ENCODE measurements around the gene TPD52L1. TPM values are rescaled to one million over a fixed set of nuclear protein-coding genes. Genes with fewer than 3 reads are reported as not detected.
"Not testable (repeated sequence)": the region's sequence is repeated elsewhere in the genome, so short reads cannot be mapped to it uniquely, and the experiment has no call there.

Gene TPD52L1
- total RNA-seq, 2 experiments from 2014 or later, result 0.89 to 1.4 TPM

- Mint-ChIP-seq H3K9me3 (ENCODE audit: low read depth) (no peaks in the 10 kb centered on the region), H3K4me3 (no peak overlapping the region), H3K27ac (no peak overlapping the region), H3K4me1 (no peaks in the 10 kb centered on the region), H3K27me3 (peaks cover 16% of the 10 kb centered on the region), H3K36me3 (ENCODE audit: low read depth) (no peaks in the 10 kb centered on the region)
- CTCF ChIA-PET, result no interaction called here
- DNase-seq, result no peak
- ATAC-seq, result no peak
- intact Hi-C loops (cut with DNase I, micrococcal nuclease), result no loop called here
- POLR2A ChIA-PET, result no interaction called here
Measured at GRCh38 chr6:125144822-125145221, 8.8 kb upstream of the TPD52L1 start.

GRCh38 chr6:125149256-125150144 is 4.1 kb upstream of the TPD52L1 start:
- ATAC-seq, result no peak
- no peak for DNase-seq
- no peak overlapping the region for H3K27ac Mint-ChIP-seq
- ChIA-PET CTCF (interaction anchor here (0.6 to 1.8 kb wide), 2 partner anchors 26 to 813 kb away, joined by 3 read pairs; no protein-coding TSS in a partner anchor), POLR2A (no interaction called here)
- H3K27me3 Mint-ChIP-seq, result peaks cover 34% of the 10 kb centered on the region
- no peaks in the 10 kb centered on the region for H3K9me3 Mint-ChIP-seq (ENCODE audit: low read depth)
- intact Hi-C loops (cut with DNase I, micrococcal nuclease), result loop anchor here (5.0 kb wide), 2 partner anchors 153 to 598 kb away; partner anchors contain the start of genes HDDC2 (in 2 of the 2) and HEY2 (in 1 of the 2)
- no peak overlapping the region for H3K4me3 Mint-ChIP-seq
- H3K36me3 Mint-ChIP-seq (ENCODE audit: low read depth), result no peaks in the 10 kb centered on the region
- H3K4me1 Mint-ChIP-seq, result peaks cover 2% of the 10 kb centered on the region

GRCh38 chr6:125151700-125152099 is 1.9 kb upstream of the TPD52L1 start:
- DNase-seq (no peak), ATAC-seq (no peak)
- Mint-ChIP-seq H3K9me3 (ENCODE audit: low read depth) (no peaks in the 10 kb centered on the region), H3K4me1 (peaks cover 5% of the 10 kb centered on the region), H3K4me3 (no peak overlapping the region), H3K27ac (no peak overlapping the region), H3K27me3 (peaks cover 42% of the 10 kb centered on the region), H3K36me3 (ENCODE audit: low read depth) (no peaks in the 10 kb centered on the region)
- POLR2A ChIA-PET, result no interaction called here
- CTCF ChIA-PET, result interaction anchor here (0.7 to 1.2 kb wide), 3 partner anchors 19 to 94 kb away, joined by 3 read pairs; no protein-coding TSS in a partner anchor
- intact Hi-C loops (cut with DNase I, micrococcal nuclease), result loop anchor here (5.0 kb wide), 2 partner anchors 151 to 596 kb away; partner anchors contain the start of genes HDDC2 (in 2 of the 2) and HEY2 (in 1 of the 2)

- peaks cover 5% of the 10 kb centered on the region for H3K4me1 Mint-ChIP-seq
- peak overlapping the region; percentile 64 for H3K4me3 Mint-ChIP-seq
- no peaks in the 10 kb centered on the region for H3K36me3 Mint-ChIP-seq (ENCODE audit: low read depth)
- intact Hi-C loops (cut with DNase I, micrococcal nuclease), result loop anchor here (2.0 to 5.0 kb wide), 3 partner anchors 148 to 615 kb away; partner anchors contain the start of genes HDDC2 (in 2 of the 2) and HEY2 (in 1 of the 2)
- no peak overlapping the region for H3K27ac Mint-ChIP-seq
- ChIA-PET POLR2A (no interaction called here), CTCF (interaction anchor here (0.6 to 1.6 kb wide), 16 partner anchors 8 to 820 kb away, joined by 3 to 7 read pairs (median 4); no protein-coding TSS in a partner anchor)
- H3K27me3 Mint-ChIP-seq, result peaks cover 31% of the 10 kb centered on the region
- ATAC-seq (no peak), DNase-seq (peak; percentile 13)
- no peaks in the 10 kb centered on the region for H3K9me3 Mint-ChIP-seq (ENCODE audit: low read depth)
Measured at GRCh38 chr6:125154118-125154760, 666 bp downstream of the TPD52L1 start.

- Mint-ChIP-seq H3K27me3 (peaks cover 31% of the 10 kb centered on the region), H3K27ac (no peak overlapping the region), H3K4me3 (peak overlapping the region; percentile 55), H3K4me1 (peaks cover 5% of the 10 kb centered on the region), H3K9me3 (ENCODE audit: low read depth) (no peaks in the 10 kb centered on the region), H3K36me3 (ENCODE audit: low read depth) (no peaks in the 10 kb centered on the region)
- peak; percentile 57 for DNase-seq
- ATAC-seq, result peak; percentile 27
- intact Hi-C loops (cut with DNase I, micrococcal nuclease), result loop anchor here (2.0 to 5.0 kb wide), 3 partner anchors 148 to 614 kb away; partner anchors contain the start of genes HDDC2 (in 2 of the 2) and HEY2 (in 1 of the 2)
- POLR2A ChIA-PET, result no interaction called here
- CTCF ChIA-PET, result interaction anchor here (1.6 kb wide), 1 partner anchor 11 kb away, joined by 6 read pairs; no protein-coding TSS in a partner anchor
Measured at GRCh38 chr6:125154761-125155135, 1.2 kb downstream of the TPD52L1 start.

GRCh38 chr6:125155344-125155743 is 1.8 kb downstream of the TPD52L1 start:
- peaks cover 5% of the 10 kb centered on the region for H3K4me1 Mint-ChIP-seq
- ChIA-PET CTCF (no interaction called here), POLR2A (no interaction called here)
- no peak overlapping the region for H3K4me3 Mint-ChIP-seq
- no peaks in the 10 kb centered on the region for H3K36me3 Mint-ChIP-seq (ENCODE audit: low read depth)
- intact Hi-C loops (cut with DNase I, micrococcal nuclease), result loop anchor here in 1 of 2 experiments (2.0 kb wide), 1 partner anchor 613 kb away; no protein-coding TSS in a partner anchor
- ATAC-seq (no peak), DNase-seq (no peak)
- no peaks in the 10 kb centered on the region for H3K9me3 Mint-ChIP-seq (ENCODE audit: low read depth)
- peaks cover 28% of the 10 kb centered on the region for H3K27me3 Mint-ChIP-seq
- no peak overlapping the region for H3K27ac Mint-ChIP-seq

- Mint-ChIP-seq H3K36me3 (ENCODE audit: low read depth) (no peaks in the 10 kb centered on the region), H3K27ac (no peak overlapping the region), H3K27me3 (peaks cover 24% of the 10 kb centered on the region), H3K9me3 (ENCODE audit: low read depth) (no peaks in the 10 kb centered on the region), H3K4me1 (peaks cover 5% of the 10 kb centered on the region), H3K4me3 (no peak overlapping the region)
- CTCF ChIA-PET, result no interaction called here
- DNase-seq (no peak), ATAC-seq (no peak)
- intact Hi-C loops (cut with DNase I, micrococcal nuclease), result no loop called here
- POLR2A ChIA-PET, result interaction anchor here (0.7 kb wide), 1 partner anchor 110 kb away, joined by 4 read pairs; no protein-coding TSS in a partner anchor
Measured at GRCh38 chr6:125156496-125156895, 2.9 kb downstream of the TPD52L1 start.

- ATAC-seq (no peak), DNase-seq (no peak)
- no peaks in the 10 kb centered on the region for H3K36me3 Mint-ChIP-seq (ENCODE audit: low read depth)
- ChIA-PET POLR2A (no interaction called here), CTCF (no interaction called here)
- H3K27me3 Mint-ChIP-seq, result peaks cover 16% of the 10 kb centered on the region
- no peak overlapping the region for H3K4me3 Mint-ChIP-seq
- intact Hi-C loops (cut with DNase I, micrococcal nuclease), result no loop called here
- H3K4me1 Mint-ChIP-seq, result peaks cover 5% of the 10 kb centered on the region
- H3K9me3 Mint-ChIP-seq (ENCODE audit: low read depth), result no peaks in the 10 kb centered on the region
- H3K27ac Mint-ChIP-seq, result no peak overlapping the region
Measured at GRCh38 chr6:125157280-125157679, 3.7 kb downstream of the TPD52L1 start.

GRCh38 chr6:125157725-125158124 is 4.2 kb downstream of the TPD52L1 start:
- CTCF ChIA-PET, result no interaction called here
- H3K27ac Mint-ChIP-seq, result no peak overlapping the region
- DNase-seq (no peak), ATAC-seq (no peak)
- intact Hi-C loops (cut with DNase I, micrococcal nuclease), result no loop called here
- H3K9me3 Mint-ChIP-seq (ENCODE audit: low read depth), result no peaks in the 10 kb centered on the region
- peaks cover 5% of the 10 kb centered on the region for H3K4me1 Mint-ChIP-seq
- no peaks in the 10 kb centered on the region for H3K36me3 Mint-ChIP-seq (ENCODE audit: low read depth)
- H3K27me3 Mint-ChIP-seq, result peaks cover 14% of the 10 kb centered on the region
- POLR2A ChIA-PET, result no interaction called here
- H3K4me3 Mint-ChIP-seq, result no peak overlapping the region

GRCh38 chr6:125163339-125163738 is 9.8 kb downstream of the TPD52L1 start:
- H3K27ac Mint-ChIP-seq; CTCF ChIA-PET; H3K4me1 Mint-ChIP-seq; H3K36me3 Mint-ChIP-seq (ENCODE audit: low read depth); H3K9me3 Mint-ChIP-seq (ENCODE audit: low read depth); H3K4me3 Mint-ChIP-seq; DNase-seq; POLR2A ChIA-PET; intact Hi-C loops (cut with DNase I, micrococcal nuclease); ATAC-seq; H3K27me3 Mint-ChIP-seq: not testable (repeated sequence)

GRCh38 chr6:125163811-125164210 is 10.2 kb downstream of the TPD52L1 start:
- intact Hi-C loops (cut with DNase I, micrococcal nuclease), result no loop called here
- Mint-ChIP-seq H3K9me3 (ENCODE audit: low read depth) (no peaks in the 10 kb centered on the region), H3K27ac (no peak overlapping the region), H3K36me3 (ENCODE audit: low read depth) (no peaks in the 10 kb centered on the region), H3K4me3 (no peak overlapping the region), H3K27me3 (peaks cover 4% of the 10 kb centered on the region), H3K4me1 (no peaks in the 10 kb centered on the region)
- CTCF ChIA-PET, result no interaction called here
- POLR2A ChIA-PET, result no interaction called here
- no peak for DNase-seq
- no peak for ATAC-seq

Data from activated CD4-positive, alpha-beta T cell treated with anti-CD3 and anti-CD28 coated beads for 36 hours (primary cell).